ENCODE data around the gene SLC26A8. TPM values are rescaled to one million over a fixed set of nuclear protein-coding genes. Genes with fewer than 3 reads are reported as not detected.

SLC26A8 gene
- total and polyA plus RNA-seq, 4 donors: 0.03 to 0.33 (median 0.18) TPM

GRCh38 chr6:35898003-35898402 lies 126.4 kb downstream of the SLC26A8 start:
- H3K4me3 ChIP-seq (ENCODE audit: low read depth in 1 of 3, low read length in 3 of 3): no peak overlapping the region
- no peak for TF ChIP-seq FOXA2 (IDR thresholded peaks at IDR 0.05)
- TF ChIP-seq RXRA (IDR thresholded peaks at IDR 0.05): no peak
- no peak for TF ChIP-seq NR2F2 (IDR thresholded peaks at IDR 0.05)
- TF ChIP-seq FOXA1 (IDR thresholded peaks at IDR 0.05): no peak
- no peak for TF ChIP-seq YY1 (IDR thresholded peaks at IDR 0.05)
- TF ChIP-seq ATF3 (IDR thresholded peaks at IDR 0.05): no peak
- no peak for TF ChIP-seq TAF1 (conservative IDR thresholded peaks at IDR 0.05)
- no peak for TF ChIP-seq HNF4A (conservative IDR thresholded peaks at IDR 0.05)
- TF ChIP-seq CTCF (IDR thresholded peaks at IDR 0.05; ENCODE audit: low read depth, low read length, missing input control): no peak
- TF ChIP-seq EGR1 (IDR thresholded peaks at IDR 0.05; ENCODE audit: low read depth in 2 of 2): no peak
- TF ChIP-seq GABPA (IDR thresholded peaks at IDR 0.05 in 1 of 2, conservative IDR thresholded peaks at IDR 0.05 in 1 of 2): no peak
- TF ChIP-seq MAX (IDR thresholded peaks at IDR 0.05): no peak
- no peak for TF ChIP-seq SP1 (IDR thresholded peaks at IDR 0.05)
- 98% methylated on average over 2 of the region's 2 CpGs for WGBS

GRCh38 chr6:35897486-35897885 lies 127.0 kb downstream of the SLC26A8 start:
- DNase-seq (ENCODE audit: low spot score): no peak
- H3K27me3 ChIP-seq (ENCODE audit: control insufficient read depth in 4 of 4, insufficient read depth in 4 of 4, low read length in 3 of 4): no peaks in the 10 kb centered on the region
- H3K9me3 ChIP-seq (ENCODE audit: control insufficient read depth in 4 of 4, low read length in 3 of 4): no peaks in the 10 kb centered on the region
- peaks cover 0 to 2% (median 0%) of the 10 kb centered on the region in 4 donors for H3K4me1 ChIP-seq (ENCODE audit: control insufficient read depth in 4 of 4, insufficient read depth in 4 of 4, low read length in 3 of 4)
- H3K36me3 ChIP-seq (ENCODE audit: control insufficient read depth in 4 of 4, insufficient read depth in 3 of 4, low read depth in 1 of 4, low read length in 3 of 4): peaks cover 0 to 1% (median 0%) of the 10 kb centered on the region in 4 donors
- H3K27ac ChIP-seq (ENCODE audit: low read depth in 1 of 2, low read length in 2 of 2): no peak overlapping the region
- no peak overlapping the region for H3K9ac ChIP-seq (ENCODE audit: low read depth in 1 of 2, low read length in 2 of 2)
- TF ChIP-seq ATF3 (IDR thresholded peaks at IDR 0.05) (no peak), RXRA (IDR thresholded peaks at IDR 0.05) (no peak), CTCF (IDR thresholded peaks at IDR 0.05; ENCODE audit: low read depth, low read length, missing input control) (no peak), FOXA1 (IDR thresholded peaks at IDR 0.05) (no peak), EGR1 (IDR thresholded peaks at IDR 0.05; ENCODE audit: low read depth in 2 of 2) (no peak), GABPA (IDR thresholded peaks at IDR 0.05 in 1 of 2, conservative IDR thresholded peaks at IDR 0.05 in 1 of 2) (no peak), RAD21 (IDR thresholded peaks at IDR 0.05) (no peak), YY1 (IDR thresholded peaks at IDR 0.05) (no peak), NR2F2 (IDR thresholded peaks at IDR 0.05) (no peak), MAX (IDR thresholded peaks at IDR 0.05) (no peak), TAF1 (conservative IDR thresholded peaks at IDR 0.05) (no peak)
- H3K4me3 ChIP-seq (ENCODE audit: low read depth in 1 of 3, low read length in 3 of 3): no peak overlapping the region
- WGBS: 97% methylated on average over 4 of the region's 4 CpGs

More at GRCh38 chr6:35898003-35898402, 126.4 kb downstream of the SLC26A8 start:
- H3K9me3 ChIP-seq (ENCODE audit: control insufficient read depth in 4 of 4, low read length in 3 of 4): no peaks in the 10 kb centered on the region
- no peak overlapping the region for H3K9ac ChIP-seq (ENCODE audit: low read depth in 1 of 2, low read length in 2 of 2)
- peaks cover 0 to 2% (median 0%) of the 10 kb centered on the region in 4 donors for H3K4me1 ChIP-seq (ENCODE audit: control insufficient read depth in 4 of 4, insufficient read depth in 4 of 4, low read length in 3 of 4)
- peaks cover 0 to 1% (median 0%) of the 10 kb centered on the region in 4 donors for H3K36me3 ChIP-seq (ENCODE audit: control insufficient read depth in 4 of 4, insufficient read depth in 3 of 4, low read depth in 1 of 4, low read length in 3 of 4)
- H3K27ac ChIP-seq (ENCODE audit: low read depth in 1 of 2, low read length in 2 of 2): no peak overlapping the region
- H3K27me3 ChIP-seq (ENCODE audit: control insufficient read depth in 4 of 4, insufficient read depth in 4 of 4, low read length in 3 of 4): no peaks in the 10 kb centered on the region
- DNase-seq (ENCODE audit: low spot score): no peak

Data from liver (tissue), 9 donors.